HepG2 (cell line): Measurements from ENCODE around the gene MKS1. TPM values are rescaled to one million over a fixed set of nuclear protein-coding genes. Genes with fewer than 3 reads are reported as not detected.

ENCODE experiments used
- CEBPB ChIP-seq: IDR thresholded peaks from 2 replicates; pipeline ENCODE4 v1.6.1; 2011; ENCODE audit warnings: low read depth, low read length, improper control_type of control experiment, borderline replicate concordance
- CERS6 ChIP-seq: sonication (generic); formaldehyde crosslinking; IDR thresholded peaks from 2 replicates; pipeline ENCODE4 v1.5.0; 2020; ENCODE audit warnings: missing genetic modification reagents
- GTF3A ChIP-seq: sonication (generic); formaldehyde crosslinking; conservative IDR thresholded peaks from 2 replicates; pipeline ENCODE4 v1.4.0; 2020; ENCODE audit warnings: mild to moderate bottlenecking, missing genetic modification reagents
- HNRNPLL ChIP-seq: fragments of 200-400 bp; formaldehyde crosslinking; IDR thresholded peaks from 2 replicates; pipeline ENCODE4 v1.6.1; 2017; ENCODE audit warnings: mild to moderate bottlenecking, low read depth, low read length; ENCODE audit not compliant: poor library complexity, severe bottlenecking
- MYC ChIP-seq: sonication (generic); formaldehyde crosslinking; IDR thresholded peaks from 2 replicates; pipeline ENCODE4 v1.9.0; 2021; ENCODE audit warnings: missing genetic modification reagents, borderline replicate concordance
- PAX8 ChIP-seq: sonication (generic); formaldehyde crosslinking; IDR thresholded peaks from 2 replicates; pipeline ENCODE4 v1.8.0; 2022; ENCODE audit warnings: mild to moderate bottlenecking, missing genetic modification reagents, borderline replicate concordance
- POGK ChIP-seq: sonication (generic); formaldehyde crosslinking; conservative IDR thresholded peaks from 2 replicates; pipeline ENCODE4 v1.8.0; 2022; ENCODE audit warnings: mild to moderate bottlenecking, moderate library complexity, missing genetic modification reagents
- POLR2A ChIP-seq, 2 experiments: IDR thresholded peaks; 2 replicates each; pipeline ENCODE4 v1.6.1; 2011; ENCODE audit warnings: low read depth in 2 of 2, low read length in 2 of 2, mild to moderate bottlenecking in 1 of 2, moderate library complexity in 1 of 2; ENCODE audit not compliant: insufficient read depth in 1 of 2
- POLR2AphosphoS5 ChIP-seq: IDR thresholded peaks from 2 replicates; pipeline ENCODE4 v1.6.1; 2012; ENCODE audit warnings: low read depth, low read length
- POLR2G ChIP-seq: fragments of 200-400 bp; formaldehyde crosslinking; IDR thresholded peaks from 2 replicates; pipeline ENCODE4 v1.6.1; 2018; ENCODE audit warnings: mild to moderate bottlenecking, low read depth, low read length, moderate library complexity
- RBM22 ChIP-seq: fragments of 200-400 bp; formaldehyde crosslinking; optimal IDR thresholded peaks from 2 replicates; pipeline ENCODE3; 2017; ENCODE audit warnings: mild to moderate bottlenecking, low read length, moderate library complexity
- SMARCC2 ChIP-seq: fragments of 450-650 bp; IDR thresholded peaks from 2 replicates; pipeline ENCODE4 v1.6.1; 2017; ENCODE audit warnings: antibody characterized with exemption, mild to moderate bottlenecking
- SMARCE1 ChIP-seq: fragments of 450-650 bp; IDR thresholded peaks from 2 replicates; pipeline ENCODE4 v1.6.1; 2017; ENCODE audit warnings: borderline replicate concordance
- TCF7L2 ChIP-seq: IDR thresholded peaks from 2 replicates; pipeline ENCODE4 v1.6.1; 2011; ENCODE audit warnings: mild to moderate bottlenecking, low read depth, low read length, moderate library complexity
- THRA ChIP-seq: sonication (generic); formaldehyde crosslinking; IDR thresholded peaks from 2 replicates; pipeline ENCODE4 v1.4.0; 2020; ENCODE audit warnings: missing genetic modification reagents, borderline replicate concordance
- ZBTB10 ChIP-seq: sonication (generic); formaldehyde crosslinking; IDR thresholded peaks from 2 replicates; pipeline ENCODE4 v1.4.0; 2020; ENCODE audit warnings: missing genetic modification reagents, borderline replicate concordance
- ZNF136 ChIP-seq: sonication (generic); formaldehyde crosslinking; IDR thresholded peaks from 2 replicates; pipeline ENCODE4 v1.8.1; 2022; ENCODE audit warnings: low read depth, mild to moderate bottlenecking, moderate library complexity, missing genetic modification reagents
- ZNF296 ChIP-seq: sonication (generic); formaldehyde crosslinking; conservative IDR thresholded peaks from 2 replicates; pipeline ENCODE4 v1.5.0; 2020; ENCODE audit warnings: mild to moderate bottlenecking, missing genetic modification reagents
- ZNF546 ChIP-seq: sonication (generic); formaldehyde crosslinking; conservative IDR thresholded peaks from 2 replicates; pipeline ENCODE4 v1.8.1; 2023; ENCODE audit warnings: mild to moderate bottlenecking, missing genetic modification reagents
- ZNF589 ChIP-seq: sonication (generic); formaldehyde crosslinking; conservative IDR thresholded peaks from 2 replicates; pipeline ENCODE4 v1.8.0; 2022; ENCODE audit warnings: mild to moderate bottlenecking, moderate library complexity, missing genetic modification reagents
- ZNF768 ChIP-seq: sonication (generic); formaldehyde crosslinking; IDR thresholded peaks from 2 replicates; pipeline ENCODE4 v1.4.0; 2020; ENCODE audit warnings: missing genetic modification reagents
- polyA plus RNA-seq, 8 experiments: library from polyadenylated mRNA; depleted of rRNA in 3 of 8; stranded (reverse) in 7 of 8; unstranded in 1 of 8; fragments of >200 nt; fragmentation: Illumina TruSeq in 4 of 8; extraction: Trizol in 4 of 8; gene quantifications; 2 replicates each; pipeline versions ENCODE4 v1.2.1 to v1.2.3, GENCODE V29; 2011 to 2016; ENCODE audit warnings: low read depth in 4 of 8, missing spikeins in 1 of 8, mixed read lengths in 1 of 8; ENCODE audit not compliant: insufficient read depth in 1 of 8
- total RNA-seq, 5 experiments: library from RNA; depleted of rRNA; stranded (reverse); fragments of >200 nt; fragmentation: Illumina TruSeq; extraction: Trizol; gene quantifications; 2 replicates each; pipeline ENCODE4 v1.2.3, GENCODE V29; 2016; ENCODE audit warnings: low read depth in 1 of 5

Gene MKS1
- total and polyA plus RNA-seq, 2 of the 13 experiments (the other 11 are each of a cell fraction or from before 2014, with no cell fraction given) = 16.1 to 26.3 TPM

- TF ChIP-seq MYC (peak; percentile 99), ZNF589 (0 out of 2 replicates have a peak, but pooled peaks have one; percentile 68), POGK (CRISPR knock-in tag) (0 out of 2 replicates have a peak, but pooled peaks have one; percentile 41), THRA (CRISPR knock-in tag) (peak; percentile 57; the same call in 1 of the 2 replicates), ZNF768 (peak; percentile 73; the same call in 1 of the 2 replicates), CERS6 (CRISPR knock-in tag) (no peak), HNRNPLL (peak; percentile 41), GTF3A (CRISPR knock-in tag) (no peak), CEBPB (no peak), PAX8 (CRISPR knock-in tag) (no peak), SMARCC2 (no peak), ZNF296 (peak; percentile 91), ZBTB10 (peak; percentile 54; the same call in 1 of the 2 replicates), RBM22 (no peak), POLR2G (no peak), ZNF546 (CRISPR knock-in tag) (0 out of 2 replicates have a peak, but pooled peaks have one; percentile 48), TCF7L2 (no peak), SMARCE1 (no peak), ZNF136 (CRISPR knock-in tag) (peak; percentile 68; the same call in 1 of the 2 replicates), POLR2A (IDR thresholded peaks at IDR 0.05; ENCODE audit: insufficient read depth in 1 of 2, low read depth in 2 of 2, low read length in 2 of 2) (no peak), POLR2AphosphoS5 (no peak)
These were observed 30.4 kb upstream of the MKS1 start (continued) for GRCh38 chr17:58249270-58250133.
